ENCODE results near the gene TMEM54.

DNA sequence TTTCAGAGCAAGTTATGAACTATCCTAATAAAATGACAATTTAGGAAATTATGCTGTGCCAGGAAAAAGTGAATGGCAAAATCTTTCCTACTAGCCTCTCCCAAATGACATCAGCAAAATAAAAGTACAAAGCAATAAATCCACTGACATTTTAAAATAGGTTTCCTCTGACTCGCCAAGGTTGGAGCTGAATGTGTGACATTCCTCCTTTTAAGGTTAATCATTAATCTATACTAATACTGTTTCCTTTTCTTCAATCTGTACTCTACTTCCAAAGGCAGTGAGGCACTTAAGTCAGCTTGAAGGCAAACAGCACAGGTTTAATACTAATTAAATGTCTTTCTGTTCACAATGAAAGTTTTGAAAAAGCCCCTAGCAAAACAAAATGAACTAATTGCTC lies 47.7 kb upstream of the TMEM54 start:
- TF ChIP-seq, protein P1, sequence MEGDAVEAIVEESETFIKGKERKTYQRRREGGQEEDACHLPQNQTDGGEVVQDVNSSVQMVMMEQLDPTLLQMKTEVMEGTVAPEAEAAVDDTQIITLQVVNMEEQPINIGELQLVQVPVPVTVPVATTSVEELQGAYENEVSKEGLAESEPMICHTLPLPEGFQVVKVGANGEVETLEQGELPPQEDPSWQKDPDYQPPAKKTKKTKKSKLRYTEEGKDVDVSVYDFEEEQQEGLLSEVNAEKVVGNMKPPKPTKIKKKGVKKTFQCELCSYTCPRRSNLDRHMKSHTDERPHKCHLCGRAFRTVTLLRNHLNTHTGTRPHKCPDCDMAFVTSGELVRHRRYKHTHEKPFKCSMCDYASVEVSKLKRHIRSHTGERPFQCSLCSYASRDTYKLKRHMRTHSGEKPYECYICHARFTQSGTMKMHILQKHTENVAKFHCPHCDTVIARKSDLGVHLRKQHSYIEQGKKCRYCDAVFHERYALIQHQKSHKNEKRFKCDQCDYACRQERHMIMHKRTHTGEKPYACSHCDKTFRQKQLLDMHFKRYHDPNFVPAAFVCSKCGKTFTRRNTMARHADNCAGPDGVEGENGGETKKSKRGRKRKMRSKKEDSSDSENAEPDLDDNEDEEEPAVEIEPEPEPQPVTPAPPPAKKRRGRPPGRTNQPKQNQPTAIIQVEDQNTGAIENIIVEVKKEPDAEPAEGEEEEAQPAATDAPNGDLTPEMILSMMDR (IDR thresholded peaks at IDR 0.05): no peak
- TF ChIP-seq EZH2 (IDR thresholded peaks at IDR 0.05) (no peak), EZH2phosphoT487 (IDR thresholded peaks at IDR 0.05) (no peak)
